Measurements from ENCODE around the gene SCPEP1. TPM values are rescaled to one million over a fixed set of nuclear protein-coding genes. Genes with fewer than 3 reads are reported as not detected.
A peak's percentile ranks its signal among the peaks of the same experiment; 100 is the strongest.

SCPEP1 gene
- total RNA-seq, 1 experiment from 2014 or later: 51.4 TPM

DNA sequence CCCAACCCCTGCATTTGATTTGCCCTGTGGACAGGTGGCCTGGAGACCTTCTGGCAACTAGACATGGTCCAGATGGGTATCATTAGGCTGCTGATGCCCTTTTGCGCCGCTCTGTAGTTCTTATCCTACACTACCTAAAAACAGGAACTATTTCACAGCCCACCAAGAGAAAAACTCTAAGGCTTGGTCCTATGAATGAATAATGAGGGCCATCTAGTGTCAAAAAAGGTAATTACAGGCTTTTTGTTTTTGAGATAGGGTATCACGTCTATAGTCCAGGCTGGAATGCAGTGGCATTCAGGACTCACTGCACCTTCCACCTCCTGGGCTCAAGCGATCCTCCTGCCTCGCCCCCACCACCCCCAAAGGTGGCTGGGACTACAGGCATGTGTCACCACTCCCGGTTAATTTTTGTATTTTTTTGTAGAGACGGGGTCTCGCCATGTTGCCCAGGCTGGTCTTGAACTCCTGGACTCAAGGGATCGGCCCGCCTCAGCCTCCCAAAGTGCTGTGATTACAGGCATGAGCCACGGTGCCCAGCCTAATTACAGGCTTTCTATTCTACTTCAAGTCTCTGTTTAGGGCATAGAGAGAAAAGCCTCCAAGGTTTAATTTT is 38.0 kb upstream of the SCPEP1 start:
- peaks cover 60% of the 10 kb centered on the region for H3K36me3 Mint-ChIP-seq (ENCODE audit: insufficient read depth, unreplicated experiment)
- intact Hi-C loops (cut with micrococcal nuclease): loop anchor here (1.0 to 10.0 kb wide), 2 partner anchors 121 to 345 kb away; partner anchors contain the start of gene NOG
- no TSS peak for BruUV-seq (replicated peaks)
- DNase-seq (ENCODE audit: unreplicated experiment): peak; percentile 71
- H3K4me3 Mint-ChIP-seq (ENCODE audit: unreplicated experiment): no peak overlapping the region
- H3K4me1 Mint-ChIP-seq (ENCODE audit: insufficient read depth, unreplicated experiment): peaks cover 15% of the 10 kb centered on the region
- no peak overlapping the region for H3K27ac Mint-ChIP-seq (ENCODE audit: low read depth, unreplicated experiment)
- POLR2A ChIA-PET: interaction anchor here (0.9 to 1.0 kb wide), 3 partner anchors 19 to 120 kb away, joined by 3 to 4 read pairs (median 3); partner anchors contain the start of gene TRIM25
- H3K27me3 Mint-ChIP-seq (ENCODE audit: insufficient read depth, unreplicated experiment): no peaks in the 10 kb centered on the region
- CTCF ChIA-PET: interaction anchor here (0.6 to 1.8 kb wide), 42 partner anchors 9 to 891 kb away, joined by 3 to 18 read pairs (median 4); no protein-coding TSS in a partner anchor
- TF ChIP-seq, protein P1, sequence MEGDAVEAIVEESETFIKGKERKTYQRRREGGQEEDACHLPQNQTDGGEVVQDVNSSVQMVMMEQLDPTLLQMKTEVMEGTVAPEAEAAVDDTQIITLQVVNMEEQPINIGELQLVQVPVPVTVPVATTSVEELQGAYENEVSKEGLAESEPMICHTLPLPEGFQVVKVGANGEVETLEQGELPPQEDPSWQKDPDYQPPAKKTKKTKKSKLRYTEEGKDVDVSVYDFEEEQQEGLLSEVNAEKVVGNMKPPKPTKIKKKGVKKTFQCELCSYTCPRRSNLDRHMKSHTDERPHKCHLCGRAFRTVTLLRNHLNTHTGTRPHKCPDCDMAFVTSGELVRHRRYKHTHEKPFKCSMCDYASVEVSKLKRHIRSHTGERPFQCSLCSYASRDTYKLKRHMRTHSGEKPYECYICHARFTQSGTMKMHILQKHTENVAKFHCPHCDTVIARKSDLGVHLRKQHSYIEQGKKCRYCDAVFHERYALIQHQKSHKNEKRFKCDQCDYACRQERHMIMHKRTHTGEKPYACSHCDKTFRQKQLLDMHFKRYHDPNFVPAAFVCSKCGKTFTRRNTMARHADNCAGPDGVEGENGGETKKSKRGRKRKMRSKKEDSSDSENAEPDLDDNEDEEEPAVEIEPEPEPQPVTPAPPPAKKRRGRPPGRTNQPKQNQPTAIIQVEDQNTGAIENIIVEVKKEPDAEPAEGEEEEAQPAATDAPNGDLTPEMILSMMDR (IDR thresholded peaks at IDR 0.05; ENCODE audit: unreplicated experiment): peak; percentile 84
- no peaks in the 10 kb centered on the region for H3K9me3 Mint-ChIP-seq (ENCODE audit: unreplicated experiment)

DNA sequence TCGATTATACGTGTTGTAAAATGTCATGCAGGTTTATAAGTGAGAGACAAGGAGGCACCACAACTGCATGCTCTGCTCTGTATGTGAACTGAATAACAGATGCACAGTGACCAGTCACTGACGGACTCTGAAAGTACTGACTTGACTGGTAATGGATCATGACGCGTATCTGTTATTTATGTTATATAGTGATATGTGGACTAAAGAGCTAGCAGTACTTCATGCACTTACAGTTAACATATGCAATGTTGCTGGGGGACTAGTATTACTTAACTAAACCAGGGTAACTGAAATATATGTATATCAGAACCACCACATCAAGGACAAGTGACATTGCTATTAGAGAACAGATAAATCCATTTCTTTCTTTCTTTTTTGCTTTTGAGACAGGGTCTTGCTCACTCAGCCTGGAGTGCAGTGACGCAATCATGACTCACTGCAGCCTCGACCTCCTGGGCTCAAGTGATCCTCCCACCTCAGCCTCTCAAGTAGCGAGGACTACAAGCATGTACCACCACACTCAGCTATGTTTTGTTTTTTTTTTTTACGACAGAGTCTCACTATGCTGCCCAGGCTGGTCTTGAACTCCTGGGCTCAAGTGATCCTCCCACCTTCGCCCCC is 34.3 kb upstream of the SCPEP1 start:
- ChIA-PET CTCF (interaction anchor here (1.1 to 1.2 kb wide), 3 partner anchors 8 to 444 kb away, joined by 3 read pairs; no protein-coding TSS in a partner anchor), POLR2A (no interaction called here)
- Mint-ChIP-seq H3K4me1 (ENCODE audit: insufficient read depth, unreplicated experiment) (no peaks in the 10 kb centered on the region), H3K27me3 (ENCODE audit: insufficient read depth, unreplicated experiment) (no peaks in the 10 kb centered on the region), H3K9me3 (ENCODE audit: unreplicated experiment) (no peaks in the 10 kb centered on the region), H3K4me3 (ENCODE audit: unreplicated experiment) (no peak overlapping the region), H3K36me3 (ENCODE audit: insufficient read depth, unreplicated experiment) (peaks cover 62% of the 10 kb centered on the region), H3K27ac (ENCODE audit: low read depth, unreplicated experiment) (no peak overlapping the region)
- DNase-seq (ENCODE audit: unreplicated experiment): peak; percentile 8
- intact Hi-C loops (cut with micrococcal nuclease): loop anchor here (10.0 kb wide), 1 partner anchor 349 kb away; the partner anchor contains the start of gene NOG
- TF ChIP-seq, protein P1 (IDR thresholded peaks at IDR 0.05; ENCODE audit: unreplicated experiment): no peak
- BruUV-seq (replicated peaks): no TSS peak

DNA sequence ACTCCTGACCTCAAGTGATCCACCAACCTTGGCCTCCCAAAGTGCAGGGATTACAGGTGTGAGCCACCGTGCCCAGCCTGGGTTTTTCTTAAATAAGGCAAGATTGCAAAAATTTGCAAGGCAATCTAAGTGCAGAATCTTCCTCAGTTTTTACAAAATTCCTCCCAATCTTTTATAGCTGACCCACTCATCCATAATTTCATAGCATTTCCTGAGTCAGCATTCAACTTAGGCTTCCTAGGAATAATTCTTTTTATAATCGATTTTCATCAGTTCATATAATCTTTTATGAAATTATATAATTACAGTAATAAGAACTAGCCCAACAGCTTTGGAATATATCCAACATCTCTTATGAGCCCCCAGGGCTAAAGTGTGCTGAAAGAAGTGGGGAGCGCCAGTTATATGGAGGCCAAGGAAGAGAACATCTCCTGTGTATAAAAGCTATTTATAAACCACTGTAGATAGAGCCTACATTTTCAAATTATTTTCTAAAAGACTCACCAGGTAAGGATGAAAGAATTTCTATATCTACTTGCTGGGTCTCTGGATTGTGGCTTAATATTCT is 31.9 kb upstream of the SCPEP1 start:
- DNase-seq (ENCODE audit: unreplicated experiment): no peak
- intact Hi-C loops (cut with micrococcal nuclease): loop anchor here (10.0 kb wide), 1 partner anchor 351 kb away; the partner anchor contains the start of gene NOG
- no TSS peak for BruUV-seq (replicated peaks)
- no peaks in the 10 kb centered on the region for H3K9me3 Mint-ChIP-seq (ENCODE audit: unreplicated experiment)
- H3K4me3 Mint-ChIP-seq (ENCODE audit: unreplicated experiment): no peak overlapping the region
- no peak overlapping the region for H3K27ac Mint-ChIP-seq (ENCODE audit: low read depth, unreplicated experiment)
- TF ChIP-seq, protein P1 (IDR thresholded peaks at IDR 0.05; ENCODE audit: unreplicated experiment): no peak
- H3K36me3 Mint-ChIP-seq (ENCODE audit: insufficient read depth, unreplicated experiment): peaks cover 71% of the 10 kb centered on the region
- H3K27me3 Mint-ChIP-seq (ENCODE audit: insufficient read depth, unreplicated experiment): no peaks in the 10 kb centered on the region
- ChIA-PET POLR2A (interaction anchor here (1.1 to 1.3 kb wide), 2 partner anchors 9 to 33 kb away, joined by 3 read pairs; no protein-coding TSS in a partner anchor), CTCF (interaction anchor here (0.6 to 2.0 kb wide), 5 partner anchors 10 to 126 kb away, joined by 3 to 6 read pairs (median 4); no protein-coding TSS in a partner anchor)
- H3K4me1 Mint-ChIP-seq (ENCODE audit: insufficient read depth, unreplicated experiment): no peaks in the 10 kb centered on the region

DNA sequence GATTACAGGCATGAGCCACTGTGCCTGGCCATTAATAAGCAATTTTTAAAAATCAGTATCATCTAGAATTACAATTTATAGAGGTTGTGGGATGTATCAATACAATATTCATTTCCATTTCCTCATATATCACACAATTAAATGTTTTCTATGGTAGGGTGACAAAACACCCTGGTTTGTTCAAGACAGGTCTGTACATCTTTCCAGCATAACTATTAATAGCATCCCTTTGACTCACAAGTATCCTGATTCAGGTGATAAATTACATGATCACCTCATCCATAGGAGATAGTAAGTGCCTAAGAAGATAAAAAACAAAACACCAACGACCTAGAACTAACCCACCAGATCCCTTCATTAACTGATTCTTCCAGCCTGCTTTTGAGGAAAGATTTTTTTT is 30.2 kb upstream of the SCPEP1 start:
- Mint-ChIP-seq H3K27ac (ENCODE audit: low read depth, unreplicated experiment) (no peak overlapping the region), H3K36me3 (ENCODE audit: insufficient read depth, unreplicated experiment) (peaks cover 62% of the 10 kb centered on the region), H3K4me3 (ENCODE audit: unreplicated experiment) (no peak overlapping the region), H3K4me1 (ENCODE audit: insufficient read depth, unreplicated experiment) (no peaks in the 10 kb centered on the region), H3K27me3 (ENCODE audit: insufficient read depth, unreplicated experiment) (no peaks in the 10 kb centered on the region), H3K9me3 (ENCODE audit: unreplicated experiment) (no peaks in the 10 kb centered on the region)
- CTCF ChIA-PET: interaction anchor here (1.2 kb wide), 1 partner anchor 112 kb away, joined by 4 read pairs; no protein-coding TSS in a partner anchor
- intact Hi-C loops (cut with micrococcal nuclease): loop anchor here (10.0 kb wide), 1 partner anchor 353 kb away; the partner anchor contains the start of gene NOG
- DNase-seq (ENCODE audit: unreplicated experiment): no peak
- TF ChIP-seq, protein P1 (IDR thresholded peaks at IDR 0.05; ENCODE audit: unreplicated experiment): no peak
- POLR2A ChIA-PET: interaction anchor here (0.7 kb wide), 1 partner anchor 45 kb away, joined by 3 read pairs; no protein-coding TSS in a partner anchor
- no TSS peak for BruUV-seq (replicated peaks)
